Erythroblast (primary cell): Measurements from ENCODE around the gene EML1.

Experiments used
- DNase-seq, 2 experiments: peaks; one replicate each; lab custom pipeline; 2025; lab: John Stamatoyannopoulos, UW
- GATA1 ChIP-seq: IDR thresholded peaks from 2 replicates; pipeline ENCODE4 v1.6.1; 2011; ENCODE audit warnings: low read depth, mild to moderate bottlenecking, control low read depth, low read length, moderate library complexity
- POLR2A ChIP-seq: IDR thresholded peaks from 2 replicates; pipeline ENCODE4 v1.6.1; 2011; ENCODE audit warnings: mild to moderate bottlenecking, low read length

EML1 gene

GRCh38 chr14:99981806-99982205, 188.6 kb downstream of the EML1 start:
- peak; percentile 12 to 28 for DNase-seq
- TF ChIP-seq GATA1 (no peak), POLR2A (no peak)

GRCh38 chr14:99982537-99983250, 189.5 kb downstream of the EML1 start:
- no peak for TF ChIP-seq GATA1
- TF ChIP-seq POLR2A = no peak
- peak; percentile 72 to 83 for DNase-seq

GRCh38 chr14:99983251-99984015, 190.2 kb downstream of the EML1 start:
- DNase-seq = no peak
- TF ChIP-seq GATA1 = no peak
- TF ChIP-seq POLR2A = no peak

- DNase-seq = no peak
- TF ChIP-seq POLR2A (no peak), GATA1 (no peak)
These were observed 190.8 kb downstream of the EML1 start for GRCh38 chr14:99984036-99984435.

GRCh38 chr14:99986396-99986795, 193.2 kb downstream of the EML1 start:
- no peak for TF ChIP-seq GATA1
- DNase-seq = no peak

- DNase-seq = no peak
- no peak for TF ChIP-seq GATA1
- no peak for TF ChIP-seq POLR2A
These were observed 195.8 kb downstream of the EML1 start for GRCh38 chr14:99989032-99989431.

- TF ChIP-seq POLR2A = no peak
- TF ChIP-seq GATA1 = no peak
- no peak for DNase-seq
These were observed 197.3 kb downstream of the EML1 start for GRCh38 chr14:99990268-99991170.

- TF ChIP-seq POLR2A (no peak), GATA1 (no peak)
- DNase-seq = no peak
These were observed 198.1 kb downstream of the EML1 start for GRCh38 chr14:99991331-99991730.
